ENCODE results near the gene C2CD4A.

The C2CD4A gene

DNA sequence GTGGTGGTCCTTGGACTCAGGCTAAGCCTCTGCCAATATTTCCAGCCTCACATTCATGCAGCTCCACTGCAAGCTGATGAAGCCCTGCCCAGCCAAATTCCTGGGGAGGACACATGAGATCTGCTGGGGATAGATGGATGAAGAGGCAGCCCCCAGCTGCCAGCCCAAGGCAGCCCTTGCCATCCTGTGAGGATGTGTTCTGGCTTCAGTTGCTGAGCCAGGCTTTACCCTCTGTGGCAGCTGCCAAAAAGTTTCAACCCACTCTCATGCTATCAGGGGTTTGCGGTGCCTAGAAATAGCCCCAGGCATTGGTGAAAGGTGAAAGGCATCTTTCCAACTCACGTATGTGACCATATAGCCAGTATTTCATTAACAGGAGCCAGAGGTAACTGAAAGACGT lies 37.6 kb downstream of the C2CD4A start:
- no peak for DNase-seq

DNA sequence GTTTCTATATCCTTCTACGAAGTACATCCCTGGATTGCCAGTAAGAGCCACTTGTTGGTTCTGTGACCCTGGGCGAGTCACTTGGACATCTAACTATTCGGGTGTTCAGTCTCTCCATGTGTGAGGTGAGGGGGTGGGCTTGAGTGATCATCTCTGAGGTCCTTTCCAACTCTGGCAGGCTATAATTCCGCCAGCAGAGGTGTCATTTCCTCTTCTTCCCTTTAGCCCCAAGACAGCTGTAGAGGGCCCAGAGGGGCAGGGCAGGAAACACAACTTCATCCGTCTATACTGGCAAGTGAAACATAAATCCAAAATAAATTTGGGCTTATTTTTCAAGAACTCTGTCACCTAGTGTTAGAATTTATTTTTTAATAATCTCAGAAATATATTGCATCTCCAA lies 38.1 kb downstream of the C2CD4A start:
- no peak for DNase-seq

- no peak for DNase-seq
These were observed 38.5 kb downstream of the C2CD4A start for GRCh38 chr15:62105266-62105665.

GRCh38 chr15:62106096-62106495 lies 39.3 kb downstream of the C2CD4A start:
- no peak for DNase-seq

DNA sequence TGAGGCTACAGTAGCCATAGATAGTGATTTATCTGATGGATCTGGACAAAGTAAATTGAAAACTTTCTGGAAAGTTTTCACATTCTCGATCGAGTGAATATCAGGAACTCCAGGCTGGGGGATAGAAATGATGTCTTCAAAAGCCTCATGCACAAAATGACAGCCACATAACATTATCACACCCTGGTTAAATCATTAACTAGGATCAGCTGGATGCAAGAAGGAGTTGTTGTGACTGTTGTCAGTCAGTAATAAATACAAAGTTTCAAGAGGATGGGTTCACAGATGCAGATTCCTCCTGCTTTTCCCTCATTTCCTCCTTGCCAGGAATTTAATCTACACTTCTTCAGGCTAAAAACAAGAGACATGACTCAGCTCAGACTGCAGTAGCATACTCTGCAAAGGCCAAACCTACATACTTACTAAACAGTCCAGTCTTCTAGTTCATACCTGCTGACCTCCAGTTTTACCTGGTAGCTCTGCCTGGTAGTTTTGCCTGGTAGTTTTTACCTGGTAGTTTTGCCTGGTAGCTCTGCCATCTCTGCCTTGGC lies 40.9 kb downstream of the C2CD4A start:
- DNase-seq, result no peak

- DNase-seq, result no peak
These were observed 41.6 kb downstream of the C2CD4A start for GRCh38 chr15:62108411-62108810.

DNA sequence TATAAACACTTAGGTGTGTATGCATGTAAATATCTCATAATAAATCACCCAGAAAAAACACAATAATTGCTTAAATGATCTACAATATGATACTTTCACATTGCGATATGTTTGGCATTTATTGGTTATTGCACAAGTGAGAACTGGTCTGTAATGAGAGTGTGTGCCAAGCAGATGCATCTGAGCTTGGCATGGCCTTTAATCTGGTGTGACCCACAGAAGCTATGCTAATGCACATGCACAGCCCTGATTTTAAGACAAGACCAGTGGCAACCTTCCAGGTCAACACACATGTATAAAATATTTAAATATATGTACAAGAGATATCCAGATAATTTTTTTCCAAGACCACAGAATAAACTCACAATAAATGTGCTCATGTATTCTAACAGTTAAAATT lies 42.7 kb downstream of the C2CD4A start:
- DNase-seq, result no peak

GRCh38 chr15:62109982-62110851 lies 43.4 kb downstream of the C2CD4A start:
- DNase-seq, result no peak

GRCh38 chr15:62112081-62112480 lies 45.3 kb downstream of the C2CD4A start:
- no peak for DNase-seq

- no peak for DNase-seq
These were observed 46.1 kb downstream of the C2CD4A start for GRCh38 chr15:62112616-62113593.

GRCh38 chr15:62115847-62116246 lies 49.1 kb downstream of the C2CD4A start:
- no peak for DNase-seq

DNA sequence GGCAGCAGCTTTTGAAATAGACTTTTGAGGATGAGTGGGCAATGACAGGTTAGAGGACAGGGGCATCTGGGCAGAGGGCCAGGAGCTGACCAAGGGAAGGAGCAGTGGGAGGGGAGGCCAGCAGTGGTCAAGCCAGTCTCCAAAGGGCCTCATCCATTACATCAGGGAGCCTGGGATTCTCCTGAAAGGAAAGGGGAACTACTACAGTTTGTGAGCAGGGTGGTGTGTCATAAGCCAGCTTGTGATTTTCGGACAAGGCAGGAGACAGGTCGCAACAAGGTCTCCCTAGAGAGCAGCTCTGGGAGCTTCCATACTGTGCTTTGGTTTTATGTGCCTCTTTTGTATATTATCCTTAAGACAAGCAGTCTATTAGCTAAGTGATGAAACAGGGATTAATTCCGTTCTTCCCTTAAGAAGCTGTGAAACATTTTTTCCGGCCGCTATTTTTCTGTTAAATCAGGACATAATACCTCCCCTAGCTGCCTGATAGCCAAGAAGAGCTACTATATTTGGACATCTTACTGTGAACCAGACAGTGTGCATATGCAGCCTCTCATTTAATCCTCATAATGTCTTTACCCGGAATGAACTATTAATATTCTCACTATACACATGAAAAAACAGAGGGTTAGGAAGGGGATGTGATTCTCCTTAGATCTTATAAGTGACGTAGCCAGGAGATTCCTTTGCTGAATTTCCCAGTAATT lies 51.9 kb downstream of the C2CD4A start:
- DNase-seq, result no peak

DNA sequence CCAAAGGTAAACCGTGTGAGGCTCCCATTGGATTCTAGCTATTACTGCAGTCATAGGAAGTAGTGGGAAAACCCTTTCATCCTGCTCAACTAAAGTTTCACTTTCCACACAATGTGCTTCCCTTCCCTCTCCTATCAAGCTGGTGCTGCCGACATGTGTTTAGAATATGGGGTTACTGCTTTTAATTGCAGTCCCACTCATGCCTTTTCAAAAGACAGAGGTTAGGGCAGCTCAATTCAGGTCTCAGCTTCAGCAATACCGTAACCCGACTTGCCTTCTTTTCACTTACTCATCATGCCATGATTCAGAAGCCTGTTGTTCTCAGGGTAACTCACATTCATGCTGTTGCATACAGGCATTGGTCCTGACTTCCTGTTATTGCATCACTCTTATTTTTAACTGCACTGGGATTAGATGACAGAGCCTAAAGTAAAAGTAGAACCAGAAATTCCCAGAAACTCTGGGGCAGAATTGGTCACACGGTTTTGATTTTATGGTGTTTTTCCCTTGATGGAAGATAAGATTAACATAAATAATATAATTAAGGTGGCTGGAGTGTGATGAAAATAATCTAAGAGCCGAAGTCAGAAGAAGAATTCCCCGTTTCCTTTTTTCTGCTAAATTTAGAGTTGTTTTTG lies 52.6 kb downstream of the C2CD4A start:
- DNase-seq, result no peak

- no peak for DNase-seq
These were observed 53.1 kb downstream of the C2CD4A start for GRCh38 chr15:62119874-62120273.
